Urinary bladder (tissue), 4 donors: ENCODE data around the gene NUBP2. TPM values are rescaled to one million over a fixed set of nuclear protein-coding genes. Genes with fewer than 3 reads are reported as not detected.

Experiments used
- DNase-seq: peaks from one replicate; pipeline ENCODE4 v3.0.0-alpha.2; 2015; ENCODE audit errors: extremely low spot score
- H3K27ac ChIP-seq: one replicate; pipeline ENCODE4 v1.5.1; 2013; ENCODE audit warnings: low read depth, mild to moderate bottlenecking, moderate library complexity
- H3K36me3 ChIP-seq: one replicate; pipeline ENCODE4 v1.6.1; 2013; ENCODE audit warnings: mild to moderate bottlenecking, moderate library complexity; ENCODE audit not compliant: insufficient read depth
- H3K4me1 ChIP-seq: one replicate; pipeline ENCODE4 v1.6.1; 2013; ENCODE audit warnings: mild to moderate bottlenecking, moderate library complexity; ENCODE audit not compliant: insufficient read depth
- H3K4me3 ChIP-seq: one replicate; pipeline ENCODE4 v1.5.1; 2013; ENCODE audit warnings: low read depth, low read length
- WGBS: extraction: QIAGEN DNeasy Blood & Tissue Kit; methylation state at CpG from one replicate; pipeline ENCODE4 v1.1.7; 2013; 5-methylcytosine and 5-hydroxymethylcytosine counted together
- polyA plus RNA-seq: library from polyadenylated mRNA; stranded (reverse); fragments of 200-250 nt; gene quantifications from one replicate; pipeline ENCODE4 v1.2.3, GENCODE V29; 2013
- total RNA-seq: library from RNA; depleted of rRNA; stranded (reverse); fragments of >200 nt; gene quantifications from one replicate; pipeline ENCODE4 v1.2.3, GENCODE V29; 2014
- donor health status: healthy with polysubstance abuse.
- donor health status: healthy.

Gene NUBP2
- total RNA-seq (29.5 TPM), polyA plus RNA-seq (82.0 TPM)

GRCh38 chr16:1782408-1783264, at the start of gene NUBP2, which contains the start of gene SPSB3:
Gene NUBP2 (plus strand): TSS chr16:1782960. CDS start chr16:1783021, 61 bp downstream.
Gene SPSB3 (minus strand): TSS chr16:1782571. CDS start chr16:1781483, 1,088 bp downstream.
- peak within 1 kb of the TSS; percentile 91 for H3K4me3 ChIP-seq
- peak; percentile 100 for DNase-seq
- under 1% methylated on average over 102 of the region's 102 CpGs for WGBS
- H3K4me1 ChIP-seq, result no peaks in the 10 kb centered on the region
- peaks cover 2% of the 10 kb centered on the region for H3K36me3 ChIP-seq
- peak within 1 kb of the TSS; percentile 64 for H3K27ac ChIP-seq

GRCh38 chr16:1734123-1734522, 48.6 kb upstream of the NUBP2 start:
- Histone ChIP-seq H3K27ac (no peak overlapping the region), H3K36me3 (no peaks in the 10 kb centered on the region), H3K4me3 (no peak overlapping the region), H3K4me1 (no peaks in the 10 kb centered on the region)
- 94% methylated on average over 22 of the region's 22 CpGs for WGBS
- no peak for DNase-seq

GRCh38 chr16:1734816-1735215, 47.9 kb upstream of the NUBP2 start:
- WGBS, result 97% methylated on average over 22 of the region's 22 CpGs
- Histone ChIP-seq H3K36me3 (no peaks in the 10 kb centered on the region), H3K4me1 (no peaks in the 10 kb centered on the region), H3K4me3 (no peak overlapping the region), H3K27ac (no peak overlapping the region)
- DNase-seq, result no peak

GRCh38 chr16:1740234-1740633, 42.5 kb upstream of the NUBP2 start:
- H3K27ac ChIP-seq, result no peak overlapping the region
- 97% methylated on average over 33 of the region's 33 CpGs for WGBS
- H3K36me3 ChIP-seq, result peaks cover 2% of the 10 kb centered on the region
- no peaks in the 10 kb centered on the region for H3K4me1 ChIP-seq
- DNase-seq, result no peak
- no peak overlapping the region for H3K4me3 ChIP-seq

- Histone ChIP-seq H3K4me1 (no peaks in the 10 kb centered on the region), H3K27ac (no peak overlapping the region), H3K4me3 (no peak overlapping the region), H3K36me3 (peaks cover 2% of the 10 kb centered on the region)
- DNase-seq, result no peak
- 93% methylated on average over 30 of the region's 30 CpGs for WGBS
Measured at GRCh38 chr16:1740781-1741490, 41.8 kb upstream of the NUBP2 start.

GRCh38 chr16:1741553-1742165, 41.1 kb upstream of the NUBP2 start:
- H3K36me3 ChIP-seq, result peaks cover 2% of the 10 kb centered on the region
- 92% methylated on average over 19 of the region's 19 CpGs for WGBS
- H3K27ac ChIP-seq, result no peak overlapping the region
- no peak overlapping the region for H3K4me3 ChIP-seq
- DNase-seq, result no peak
- H3K4me1 ChIP-seq, result no peaks in the 10 kb centered on the region

GRCh38 chr16:1743376-1744337, 39.1 kb upstream of the NUBP2 start:
- 89% methylated on average over 32 of the region's 32 CpGs for WGBS
- H3K36me3 ChIP-seq, result peaks cover 5% of the 10 kb centered on the region
- DNase-seq, result no peak
- H3K4me3 ChIP-seq, result no peak overlapping the region
- H3K27ac ChIP-seq, result no peak overlapping the region
- H3K4me1 ChIP-seq, result no peaks in the 10 kb centered on the region

GRCh38 chr16:1744338-1744840, 38.4 kb upstream of the NUBP2 start:
- H3K4me1 ChIP-seq, result no peaks in the 10 kb centered on the region
- no peak for DNase-seq
- 91% methylated on average over 24 of the region's 24 CpGs for WGBS
- no peak overlapping the region for H3K4me3 ChIP-seq
- H3K36me3 ChIP-seq, result peaks cover 5% of the 10 kb centered on the region
- no peak overlapping the region for H3K27ac ChIP-seq

GRCh38 chr16:1745181-1745899, 37.4 kb upstream of the NUBP2 start:
- Histone ChIP-seq H3K36me3 (peaks cover 5% of the 10 kb centered on the region), H3K27ac (no peak overlapping the region), H3K4me3 (no peak overlapping the region), H3K4me1 (no peaks in the 10 kb centered on the region)
- WGBS, result 86% methylated on average over 25 of the region's 25 CpGs
- DNase-seq, result no peak

GRCh38 chr16:1745900-1746692, 36.7 kb upstream of the NUBP2 start:
- WGBS, result 91% methylated on average over 29 of the region's 29 CpGs
- H3K27ac ChIP-seq, result no peak overlapping the region
- H3K4me1 ChIP-seq, result no peaks in the 10 kb centered on the region
- peaks cover 4% of the 10 kb centered on the region for H3K36me3 ChIP-seq
- no peak for DNase-seq
- H3K4me3 ChIP-seq, result no peak overlapping the region

- no peak for DNase-seq
- Histone ChIP-seq H3K4me1 (no peaks in the 10 kb centered on the region), H3K27ac (no peak overlapping the region), H3K4me3 (no peak overlapping the region), H3K36me3 (peaks cover 4% of the 10 kb centered on the region)
- WGBS, result 92% methylated on average over 31 of the region's 31 CpGs
Measured at GRCh38 chr16:1746693-1747195, 36.0 kb upstream of the NUBP2 start.
